GM12865 (cell line): Measurements from ENCODE around the gene TST.
A peak's percentile ranks its signal among the peaks of the same experiment; 100 is the strongest.

Experiments used
- DNase-seq: peaks from one replicate; pipeline ENCODE4 v3.0.0; 2010; ENCODE audit warnings: low read depth
- H3K4me3 ChIP-seq: 2 replicates; pipeline ENCODE4 v1.5.1; 2011; ENCODE audit warnings: mild to moderate bottlenecking, low read depth, low read length, control low read depth
- CTCF ChIP-seq: IDR thresholded peaks from 2 replicates; pipeline ENCODE4 v1.5.1; 2011; ENCODE audit warnings: low read length, control low read depth, low read depth, inconsistent platforms; ENCODE audit not compliant: insufficient read depth; ENCODE audit errors: missing control alignments

Gene TST

GRCh38 chr22:37053310-37054055 is 34.2 kb upstream of the TST start:
- no peak for TF ChIP-seq CTCF
- DNase-seq, result no peak
- H3K4me3 ChIP-seq, result no peak overlapping the region

- no peak for TF ChIP-seq CTCF
- H3K4me3 ChIP-seq, result no peak overlapping the region
- DNase-seq, result no peak
Measured at GRCh38 chr22:37052386-37053309, 33.4 kb upstream of the TST start.

GRCh38 chr22:37051391-37052385 is 32.4 kb upstream of the TST start, which contains the start of gene KCTD17:
Gene KCTD17, plus strand, starts transcription at chr22:37051742. Its CDS starts 19 bp downstream, at chr22:37051761.
- TF ChIP-seq CTCF, result no peak
- peak; percentile 78 for DNase-seq

GRCh38 chr22:37050913-37051312 is 31.7 kb upstream of the TST start:
- TF ChIP-seq CTCF, result no peak
- H3K4me3 ChIP-seq, result no peak overlapping the region
- DNase-seq, result no peak

More at GRCh38 chr22:37051391-37052385, 32.4 kb upstream of the TST start, which contains the start of gene KCTD17:
- peak within 1 kb of the TSS; percentile 61 for H3K4me3 ChIP-seq

GRCh38 chr22:37049224-37049623 is 30.0 kb upstream of the TST start:
- DNase-seq, result no peak
- no peak overlapping the region for H3K4me3 ChIP-seq
- no peak for TF ChIP-seq CTCF

- TF ChIP-seq CTCF, result no peak
- DNase-seq, result no peak
- no peak overlapping the region for H3K4me3 ChIP-seq
Measured at GRCh38 chr22:37048133-37048532, 28.9 kb upstream of the TST start.
